Erythroblast (primary cell): ENCODE measurements around the gene NRG3.

Experiments
- DNase-seq, 2 experiments: peaks; one replicate each; lab custom pipeline; 2025; lab: John Stamatoyannopoulos, UW
- GATA1 ChIP-seq: IDR thresholded peaks from 2 replicates; pipeline ENCODE4 v1.6.1; 2011; ENCODE audit warnings: low read depth, mild to moderate bottlenecking, control low read depth, low read length, moderate library complexity
- POLR2A ChIP-seq: IDR thresholded peaks from 2 replicates; pipeline ENCODE4 v1.6.1; 2011; ENCODE audit warnings: mild to moderate bottlenecking, low read length

NRG3 gene

DNA sequence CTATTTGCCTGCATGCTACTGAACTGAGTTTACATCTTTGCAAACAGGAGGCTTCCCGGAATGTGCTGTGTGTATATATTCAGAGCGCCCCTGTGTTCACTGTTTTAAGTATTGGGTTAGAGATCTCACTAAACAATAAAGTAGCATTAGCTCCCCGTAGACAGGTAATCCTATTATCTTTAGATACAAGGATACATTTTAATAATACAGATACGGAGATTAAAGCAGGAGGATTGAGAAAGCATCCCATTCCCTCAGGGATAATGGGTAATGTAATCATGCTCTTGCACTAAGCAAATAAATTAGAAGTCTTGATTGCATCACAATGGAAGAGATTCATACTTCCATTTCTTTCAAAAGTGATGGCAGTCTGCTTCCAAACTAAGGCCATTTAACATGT, 809.0 kb downstream of the NRG3 start:
- TF ChIP-seq GATA1 = no peak
- no peak for TF ChIP-seq POLR2A
- DNase-seq = no peak

DNA sequence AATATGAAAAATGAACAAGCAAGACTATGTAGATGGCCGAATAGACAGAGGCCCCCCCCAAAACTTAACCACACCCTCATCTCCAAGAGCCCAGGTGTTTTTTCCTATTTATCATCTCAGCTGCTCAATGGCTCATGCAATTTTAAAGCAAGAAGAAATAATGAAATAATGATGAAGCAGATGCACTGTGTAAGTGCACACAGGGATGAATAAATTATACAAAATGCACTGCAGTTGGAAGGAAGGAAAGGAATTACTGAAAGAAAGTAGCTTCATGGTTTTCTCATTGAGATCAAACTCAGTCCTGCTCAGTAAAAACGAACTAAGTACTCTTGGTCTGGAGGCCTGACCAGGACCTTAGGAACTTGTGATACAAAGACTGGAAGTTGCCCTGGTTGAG, 810.1 kb downstream of the NRG3 start:
- DNase-seq = no peak
- TF ChIP-seq GATA1 (no peak), POLR2A (no peak)

DNA sequence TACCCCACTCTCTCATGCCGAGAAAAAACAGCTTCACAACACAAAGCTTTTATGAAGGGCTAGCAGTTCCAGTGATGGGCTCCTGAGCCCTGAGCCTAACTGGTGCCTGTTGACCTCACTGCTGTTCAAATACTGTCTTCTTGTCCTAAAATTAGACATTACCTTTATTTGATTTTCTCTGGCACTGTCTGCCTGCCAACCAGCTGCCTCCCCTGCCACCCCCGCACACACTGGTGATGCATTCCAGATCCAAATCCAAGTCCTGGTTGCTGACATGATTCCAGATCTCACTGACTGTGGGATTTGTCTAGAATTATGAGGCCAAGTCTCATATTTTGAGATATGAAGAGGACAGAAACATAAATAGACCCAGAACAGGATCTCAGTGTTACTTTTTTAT, 816.2 kb downstream of the NRG3 start:
- TF ChIP-seq POLR2A (no peak), GATA1 (no peak)
- no peak for DNase-seq

DNA sequence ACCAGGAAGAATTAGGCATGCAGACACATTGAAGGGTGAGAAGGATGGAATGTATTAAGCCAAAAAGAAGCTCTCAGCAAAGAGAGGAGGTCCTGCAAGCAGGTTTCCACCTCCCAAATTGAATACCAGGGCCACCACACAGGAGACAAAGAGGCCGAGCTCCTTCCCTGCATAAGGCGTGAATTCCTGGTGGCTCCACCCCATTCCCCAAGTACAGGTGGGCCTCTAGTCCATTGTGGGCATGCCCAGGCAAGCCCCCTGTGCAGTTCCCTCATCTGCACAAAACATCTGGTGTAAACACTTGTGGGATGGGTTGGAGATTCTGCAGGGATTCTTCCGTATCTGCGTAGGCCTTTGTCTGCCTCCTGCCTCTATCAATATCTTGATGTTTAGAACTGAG, 817.5 kb downstream of the NRG3 start:
- TF ChIP-seq POLR2A = no peak
- no peak for DNase-seq

DNA sequence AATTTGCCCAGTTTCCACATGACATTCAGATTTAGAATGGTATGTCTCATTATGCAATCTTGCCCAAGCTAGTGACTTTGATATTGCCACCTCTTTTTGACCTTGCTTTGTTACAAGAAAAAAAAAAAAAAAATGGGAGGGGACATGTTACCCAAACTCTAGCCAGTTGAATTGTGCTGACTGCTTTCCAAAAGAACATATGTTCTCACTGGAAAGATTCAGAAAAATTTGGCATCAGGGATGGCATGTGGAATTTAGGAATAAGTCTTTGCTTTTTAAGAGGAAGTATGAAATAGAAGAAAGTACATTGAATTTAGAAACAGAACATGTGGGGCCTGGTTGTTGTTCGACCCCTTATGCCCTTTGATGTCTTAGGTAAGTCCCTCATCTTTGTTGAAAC, 846.8 kb downstream of the NRG3 start:
- TF ChIP-seq POLR2A (no peak), GATA1 (no peak)
- DNase-seq = no peak

DNA sequence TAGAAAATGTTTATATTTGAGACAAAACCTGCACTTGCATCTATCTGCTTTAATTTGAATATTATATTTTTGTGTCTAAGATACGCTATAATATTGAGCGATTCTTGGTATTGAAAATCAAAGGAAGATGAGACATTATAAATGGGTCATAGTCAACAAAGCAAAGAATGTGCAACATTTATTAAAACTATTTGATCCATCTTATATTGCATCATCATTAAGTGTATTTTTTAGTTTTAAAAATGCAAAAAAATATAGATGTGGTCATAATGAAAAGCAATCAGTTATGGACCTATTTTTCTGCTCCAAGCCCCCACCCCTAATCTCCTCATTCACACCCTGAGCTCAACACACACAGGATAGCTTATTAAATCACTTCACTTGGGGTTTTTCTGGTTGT, 847.3 kb downstream of the NRG3 start:
- TF ChIP-seq GATA1 = no peak
- no peak for DNase-seq

DNA sequence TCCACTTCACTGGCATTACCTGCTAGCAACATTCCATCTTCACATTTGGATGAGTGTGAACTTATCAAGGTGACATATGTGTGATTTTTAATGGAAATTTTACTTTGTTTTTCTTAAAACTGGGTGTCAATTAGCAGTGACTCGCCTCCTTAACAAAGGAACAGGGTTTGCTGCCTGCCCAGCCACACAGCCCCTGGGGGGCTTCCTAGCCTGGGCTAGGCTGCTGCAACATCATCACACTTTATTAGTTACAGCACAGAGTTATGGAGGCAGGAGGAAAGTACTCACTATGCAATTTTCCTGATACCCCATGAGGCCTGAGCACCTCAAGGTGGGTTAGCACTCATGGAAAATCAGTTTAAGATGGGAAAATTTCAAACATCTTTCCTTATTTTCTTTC, 861.3 kb downstream of the NRG3 start:
- TF ChIP-seq GATA1 (no peak), POLR2A (no peak)
- no peak for DNase-seq

DNA sequence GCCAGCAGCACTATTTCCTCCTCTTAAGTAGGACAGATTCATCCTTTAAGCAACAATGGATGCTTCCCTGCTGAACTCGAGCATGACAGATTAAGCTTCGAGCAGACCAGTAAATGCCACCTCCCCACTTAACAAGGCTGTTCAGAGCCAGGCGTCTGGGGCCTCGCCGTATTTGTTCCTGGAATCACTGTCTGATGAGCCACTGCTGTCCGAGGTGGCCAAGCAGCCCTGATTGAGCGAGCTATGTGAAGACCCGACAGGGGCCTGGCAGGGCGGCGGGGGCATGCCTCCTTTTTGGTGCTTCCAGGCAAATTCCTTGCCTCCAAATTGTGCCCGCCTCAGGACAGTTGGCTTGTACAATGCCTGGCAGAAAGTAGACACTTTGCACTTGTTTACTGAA, 862.6 kb downstream of the NRG3 start:
- TF ChIP-seq POLR2A = no peak
- no peak for TF ChIP-seq GATA1
- no peak for DNase-seq

DNA sequence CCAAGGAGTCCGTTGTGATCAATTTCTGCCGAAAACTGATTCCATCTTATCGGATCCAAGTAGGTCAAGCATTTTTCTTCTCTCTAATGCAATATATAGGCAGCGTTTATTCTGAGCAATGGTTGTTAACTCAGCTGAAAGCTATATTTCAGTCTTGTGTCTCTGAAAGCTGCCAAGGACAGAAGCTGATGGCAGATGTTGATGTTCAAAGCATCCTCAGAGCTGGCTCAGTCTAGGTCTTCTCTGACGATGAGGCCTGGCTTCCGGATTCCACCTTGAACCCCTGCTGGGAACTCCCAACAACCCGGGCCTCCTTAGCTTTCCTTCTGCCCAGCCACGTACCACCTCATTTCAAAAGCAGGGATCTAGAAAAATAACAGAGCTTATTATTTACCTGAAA, 863.6 kb downstream of the NRG3 start:
- TF ChIP-seq GATA1 = no peak
- TF ChIP-seq POLR2A = no peak
- DNase-seq = no peak

DNA sequence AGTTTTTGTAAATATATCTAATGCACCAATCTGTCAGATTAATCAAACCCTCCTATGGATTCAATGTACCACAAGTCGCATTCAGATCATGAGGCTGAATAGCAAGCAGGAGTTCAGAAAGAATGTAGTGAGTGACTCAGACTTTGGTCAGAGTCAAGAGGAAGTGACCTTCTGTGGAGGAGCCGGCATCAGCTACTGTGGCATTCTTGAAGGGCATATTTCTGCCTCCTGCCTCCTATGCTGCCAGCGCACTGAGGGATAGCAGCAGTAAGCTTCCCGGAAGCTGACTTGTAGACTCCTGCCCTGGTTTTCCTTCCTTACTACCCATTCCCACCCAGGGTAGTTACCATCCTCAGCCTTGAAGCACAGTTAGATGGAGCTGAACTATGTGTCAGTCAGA, 867.5 kb downstream of the NRG3 start:
- TF ChIP-seq POLR2A = no peak
- no peak for TF ChIP-seq GATA1
- DNase-seq = no peak

DNA sequence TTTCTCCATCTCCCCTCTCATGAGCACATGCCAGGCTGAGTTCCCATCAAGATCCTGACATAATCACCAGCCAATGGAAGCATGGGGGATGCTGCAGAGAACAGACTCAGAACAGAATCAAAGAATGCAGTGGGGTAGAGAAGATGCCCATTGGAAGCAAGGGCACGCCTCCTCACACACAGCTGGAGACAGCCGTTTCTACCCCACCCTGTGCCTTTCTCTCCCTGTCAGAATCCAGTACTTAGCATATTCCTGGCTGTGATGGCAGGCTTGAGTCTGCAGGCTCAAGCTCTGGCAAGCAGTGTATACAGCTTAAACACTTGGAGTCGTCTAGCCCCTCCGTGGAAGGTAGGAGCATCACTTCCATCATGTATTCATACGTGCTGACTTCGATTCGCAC, 867.9 kb downstream of the NRG3 start:
- TF ChIP-seq POLR2A (no peak), GATA1 (no peak)
- DNase-seq = no peak

DNA sequence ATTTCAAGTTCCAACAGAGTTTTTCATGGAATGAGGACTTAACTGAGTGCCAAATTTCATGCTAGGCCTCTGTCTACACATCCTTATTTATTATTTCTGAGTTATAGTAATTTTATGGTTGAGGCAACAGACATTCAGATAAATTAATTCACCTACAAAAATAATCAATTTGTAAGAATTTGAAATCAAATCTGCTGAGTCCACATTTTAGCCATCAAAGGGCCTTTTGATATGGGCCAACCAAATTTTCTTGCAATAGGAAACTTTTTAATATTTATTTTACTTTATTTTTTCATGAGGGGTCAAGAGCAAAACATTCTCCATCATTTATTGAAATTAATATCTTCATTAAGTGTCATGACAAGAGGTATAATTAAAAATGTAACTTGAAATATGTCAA, 875.5 kb downstream of the NRG3 start:
- TF ChIP-seq GATA1 (no peak), POLR2A (no peak)

DNA sequence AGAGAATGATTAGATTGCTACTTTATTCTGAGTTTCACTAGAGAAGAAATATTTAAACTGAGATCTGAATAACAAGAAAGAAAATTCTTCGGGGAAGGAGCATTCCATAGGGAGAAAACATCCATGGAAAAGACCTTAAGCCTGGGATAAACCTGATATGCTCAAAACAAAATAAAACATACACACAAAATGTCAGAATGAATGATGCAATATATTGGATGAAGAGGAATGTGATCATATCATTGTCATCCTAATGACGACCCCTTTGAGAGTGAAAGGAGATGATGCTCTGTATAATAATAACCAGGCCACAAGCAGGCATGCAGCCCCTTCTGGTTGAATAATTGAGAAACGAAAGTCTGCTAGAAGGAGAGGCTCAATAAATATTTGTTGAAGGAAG, 882.4 kb downstream of the NRG3 start:
- TF ChIP-seq GATA1 (no peak), POLR2A (no peak)
- DNase-seq = no peak

More for the DNA sequence above, 875.5 kb downstream of the NRG3 start:
- no peak for DNase-seq

DNA sequence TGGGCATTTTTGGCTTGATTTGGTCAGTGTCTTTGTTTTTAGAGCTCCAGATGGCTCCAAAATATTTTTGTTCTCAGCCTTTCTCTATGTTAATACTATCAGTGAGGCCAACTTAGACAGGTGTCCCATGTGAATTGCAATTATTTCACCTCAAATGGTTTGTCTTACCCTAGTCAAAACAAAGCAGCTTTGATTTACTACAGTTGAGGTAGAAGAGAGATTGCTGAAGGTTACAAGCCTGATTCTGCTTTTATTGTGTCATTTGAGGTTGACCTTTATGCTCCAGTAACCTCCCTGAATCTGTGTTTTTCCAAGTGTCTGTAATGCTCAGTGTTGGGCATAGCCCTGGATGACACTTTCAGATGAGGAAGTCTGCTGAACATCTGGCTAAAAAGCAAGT, 882.9 kb downstream of the NRG3 start:
- no peak for TF ChIP-seq POLR2A
- TF ChIP-seq GATA1 = no peak

DNA sequence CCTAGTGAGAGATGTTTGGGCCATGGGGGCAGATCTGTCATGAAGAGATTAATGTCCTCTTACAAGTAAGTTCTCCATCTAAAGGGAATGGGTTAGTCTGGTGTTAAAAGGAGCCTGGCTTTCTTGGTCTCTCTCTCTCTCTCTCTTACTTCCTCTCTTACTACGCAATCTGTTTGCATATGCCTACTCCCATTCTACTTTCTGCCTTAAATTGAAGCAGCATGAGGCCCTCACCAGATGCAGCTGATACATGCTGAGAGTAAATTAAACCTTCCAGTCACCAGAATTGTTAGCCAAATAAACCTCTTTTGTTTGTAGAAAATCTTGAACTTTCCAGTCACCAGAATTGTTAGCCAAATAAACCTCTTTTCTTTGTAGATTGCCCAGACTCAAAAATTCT, 884.1 kb downstream of the NRG3 start:
- TF ChIP-seq POLR2A (no peak), GATA1 (no peak)

More for the DNA sequence above, 882.9 kb downstream of the NRG3 start:
- no peak for DNase-seq

DNA sequence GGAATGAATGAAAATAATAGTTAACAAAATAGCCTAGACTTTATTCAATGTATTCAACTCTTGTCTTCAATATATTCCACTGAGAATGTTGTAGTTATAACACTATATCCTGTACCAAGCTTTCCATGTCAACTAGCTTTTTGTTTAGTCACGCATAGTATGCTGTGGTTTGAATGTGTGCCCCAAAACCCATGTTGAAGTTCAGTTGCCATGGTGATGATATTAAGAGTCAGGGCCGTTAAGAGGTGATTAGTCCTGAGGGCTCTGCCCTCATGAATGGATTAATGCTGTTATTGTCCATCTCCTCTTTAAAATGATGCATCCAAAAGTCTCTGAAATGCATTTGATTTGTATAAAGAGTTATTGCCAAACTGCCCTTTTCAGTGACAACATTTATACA, 887.6 kb downstream of the NRG3 start:
- TF ChIP-seq GATA1 = no peak
- TF ChIP-seq POLR2A = no peak
- DNase-seq = no peak

More for the DNA sequence above, 884.1 kb downstream of the NRG3 start:
- no peak for DNase-seq

DNA sequence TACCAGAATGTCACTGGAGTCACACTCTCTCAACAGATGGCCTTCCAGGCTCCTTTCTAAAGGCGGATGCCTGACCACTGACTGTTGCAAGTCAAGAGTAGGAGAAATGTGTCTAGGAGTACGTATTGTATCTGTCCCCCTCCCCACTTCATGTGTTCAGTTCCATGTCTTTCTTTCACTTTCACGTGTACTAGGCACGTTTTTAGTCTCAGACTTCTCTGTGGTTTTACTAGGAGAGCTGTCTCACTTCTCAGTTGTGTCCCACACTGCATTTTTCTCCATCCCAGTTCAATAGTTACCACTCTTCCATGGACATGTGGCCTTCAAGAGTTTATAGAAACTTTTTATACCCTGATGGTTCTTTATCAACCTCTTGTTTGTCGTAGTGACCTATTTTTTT, 893.0 kb downstream of the NRG3 start:
- TF ChIP-seq POLR2A (no peak), GATA1 (no peak)
- no peak for DNase-seq
